Coronary artery (tissue), 2 donors: ENCODE data around the gene SLF2.

Experiments used
- DNase-seq: peaks from one replicate; pipeline ENCODE4 v3.0.0-alpha.2; 2017; ENCODE audit warnings: low spot score
- H3K27ac ChIP-seq, 2 donors: fragments of 200-600 bp; sonication (generic); one replicate each; pipeline ENCODE4 v1.5.1; 2016 to 2019
- H3K4me3 ChIP-seq: fragments of 200-600 bp; sonication (generic); 2 replicates; pipeline ENCODE4 v1.5.1; 2016; ENCODE audit warnings: mild to moderate bottlenecking, moderate library complexity
- TF ChIP-seq, protein P1 (sequence below): fragments of 200-600 bp; sonication (generic); IDR thresholded peaks from one replicate; pipeline ENCODE4 v1.5.1; 2019; ENCODE audit warnings: antibody characterized with exemption

Gene SLF2

DNA sequence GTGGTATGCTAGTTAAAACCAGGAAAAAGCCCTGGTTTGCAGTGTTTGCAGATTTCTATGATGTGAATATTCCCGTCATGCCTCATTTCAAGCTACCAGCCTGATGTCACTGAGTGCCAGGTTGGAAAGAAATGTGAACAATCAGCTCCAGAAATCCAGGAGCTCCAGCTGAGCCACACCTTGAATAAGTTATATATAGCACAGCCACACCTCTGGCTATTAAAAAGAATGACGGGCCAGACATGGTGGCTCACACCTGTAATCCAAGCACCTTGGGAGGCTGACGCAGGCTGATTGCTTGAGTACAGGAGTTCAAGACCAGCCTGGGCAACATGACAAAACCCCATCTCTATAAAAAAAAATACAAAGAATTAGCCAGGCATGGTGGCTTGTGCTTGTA lies 18.7 kb upstream of the SLF2 start:
- TF ChIP-seq, protein P1, sequence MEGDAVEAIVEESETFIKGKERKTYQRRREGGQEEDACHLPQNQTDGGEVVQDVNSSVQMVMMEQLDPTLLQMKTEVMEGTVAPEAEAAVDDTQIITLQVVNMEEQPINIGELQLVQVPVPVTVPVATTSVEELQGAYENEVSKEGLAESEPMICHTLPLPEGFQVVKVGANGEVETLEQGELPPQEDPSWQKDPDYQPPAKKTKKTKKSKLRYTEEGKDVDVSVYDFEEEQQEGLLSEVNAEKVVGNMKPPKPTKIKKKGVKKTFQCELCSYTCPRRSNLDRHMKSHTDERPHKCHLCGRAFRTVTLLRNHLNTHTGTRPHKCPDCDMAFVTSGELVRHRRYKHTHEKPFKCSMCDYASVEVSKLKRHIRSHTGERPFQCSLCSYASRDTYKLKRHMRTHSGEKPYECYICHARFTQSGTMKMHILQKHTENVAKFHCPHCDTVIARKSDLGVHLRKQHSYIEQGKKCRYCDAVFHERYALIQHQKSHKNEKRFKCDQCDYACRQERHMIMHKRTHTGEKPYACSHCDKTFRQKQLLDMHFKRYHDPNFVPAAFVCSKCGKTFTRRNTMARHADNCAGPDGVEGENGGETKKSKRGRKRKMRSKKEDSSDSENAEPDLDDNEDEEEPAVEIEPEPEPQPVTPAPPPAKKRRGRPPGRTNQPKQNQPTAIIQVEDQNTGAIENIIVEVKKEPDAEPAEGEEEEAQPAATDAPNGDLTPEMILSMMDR = no peak
- H3K4me3 ChIP-seq = no peak overlapping the region
- H3K27ac ChIP-seq = no peak overlapping the region
- DNase-seq = no peak

DNA sequence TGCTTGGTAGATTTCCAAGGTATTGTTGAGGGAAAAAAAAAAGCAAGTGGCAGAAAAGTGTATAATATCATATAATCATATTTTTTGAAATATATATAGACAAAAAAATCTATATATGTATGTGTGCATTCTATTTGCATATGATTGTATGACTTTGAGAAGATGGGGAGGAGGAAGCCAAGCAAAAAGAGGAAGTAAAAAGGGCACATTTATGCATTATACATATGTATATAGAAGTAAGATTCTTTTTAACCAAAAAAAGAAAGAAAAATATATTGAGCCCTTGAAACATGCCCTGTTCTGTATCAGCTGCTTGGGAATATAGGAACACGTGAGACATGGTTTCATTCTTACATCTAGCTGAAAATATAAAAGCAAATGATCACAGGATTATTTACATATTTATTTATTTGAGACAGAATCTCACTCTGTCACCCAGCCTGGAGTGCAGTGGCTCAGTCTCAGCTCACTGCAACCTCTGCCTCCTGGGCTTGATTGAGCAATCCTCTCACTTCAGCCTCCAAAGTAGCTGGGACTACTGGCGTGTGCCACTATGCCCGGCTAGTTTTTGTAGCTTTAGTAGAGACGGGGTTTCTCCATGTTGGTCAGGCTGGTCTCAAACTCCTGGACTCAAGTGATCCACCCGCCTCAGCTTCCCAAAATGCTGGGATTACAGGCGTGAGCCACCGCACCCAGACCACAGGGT lies 18.0 kb upstream of the SLF2 start:
- DNase-seq = no peak
- Histone ChIP-seq H3K4me3 (no peak overlapping the region), H3K27ac (no peak overlapping the region)
- TF ChIP-seq, protein P1 = no peak

DNA sequence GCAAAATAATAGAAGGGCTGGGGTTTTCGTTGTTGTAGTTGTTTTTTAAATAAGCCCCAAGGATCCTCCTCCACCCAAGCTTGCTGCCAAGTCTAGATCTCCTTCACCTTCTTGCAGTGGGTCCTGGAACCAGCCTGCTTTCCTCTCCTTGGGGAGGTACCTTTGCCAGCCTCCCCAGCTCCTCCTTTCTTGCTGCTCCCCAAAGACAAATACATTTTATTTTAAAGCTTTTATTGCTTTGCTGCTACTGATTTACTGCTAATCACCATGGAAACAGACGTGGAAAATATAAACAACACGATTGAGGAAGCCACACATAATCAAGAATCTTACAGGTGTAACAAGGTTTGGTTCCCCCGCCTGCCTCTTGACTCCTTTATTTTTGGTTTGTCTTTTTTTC lies 17.4 kb upstream of the SLF2 start:
- no peak overlapping the region for H3K27ac ChIP-seq
- TF ChIP-seq, protein P1 = no peak
- H3K4me3 ChIP-seq = no peak overlapping the region
- DNase-seq = no peak

DNA sequence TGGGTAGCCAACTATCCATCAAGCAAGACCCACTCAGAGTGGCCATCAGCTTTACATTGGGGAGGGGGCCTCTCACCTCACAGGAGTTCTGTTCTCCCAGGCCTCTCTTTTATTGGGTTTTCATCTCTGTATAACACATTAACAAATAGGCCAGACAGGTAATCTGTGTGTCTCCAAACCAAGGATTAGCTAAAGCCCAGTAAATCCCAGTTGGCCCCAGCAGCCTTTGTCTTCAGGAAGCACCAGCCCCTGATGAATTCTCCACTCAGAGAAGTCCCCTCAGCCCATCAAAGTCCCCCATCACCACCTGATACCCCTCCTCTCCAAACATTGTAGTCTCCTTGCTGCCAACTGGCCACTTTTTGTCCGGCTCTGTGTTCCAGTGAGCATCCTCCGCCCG lies 16.9 kb upstream of the SLF2 start:
- DNase-seq = no peak
- no peak overlapping the region for H3K27ac ChIP-seq
- TF ChIP-seq, protein P1 = no peak
- H3K4me3 ChIP-seq = no peak overlapping the region

DNA sequence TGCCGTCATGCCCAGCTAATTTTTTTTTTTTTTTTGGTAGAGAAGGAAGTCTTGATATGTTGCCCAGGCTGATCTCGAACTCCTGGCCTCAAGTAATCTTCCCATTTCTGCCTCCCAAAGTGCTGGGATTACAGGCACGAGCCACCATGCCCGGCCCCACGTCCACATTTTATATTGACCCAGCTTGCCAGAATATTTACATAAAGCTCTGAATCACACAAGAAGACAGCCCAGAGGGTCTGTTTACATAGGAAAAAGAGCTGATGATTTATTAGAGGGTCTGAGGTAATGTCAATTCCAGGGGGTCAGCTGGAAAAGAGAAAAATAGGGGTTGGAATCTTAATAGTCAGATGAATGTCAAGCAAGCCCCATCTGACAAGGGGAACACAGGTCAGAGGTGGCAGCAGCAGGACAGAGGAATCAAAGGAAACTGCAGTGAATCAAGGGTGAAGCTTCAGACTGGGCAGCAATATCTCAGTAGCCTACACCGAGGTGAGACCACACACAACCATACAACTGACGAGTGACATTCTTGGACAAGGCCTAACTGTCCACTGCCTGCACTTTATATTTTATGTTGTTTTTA lies 15.8 kb upstream of the SLF2 start:
- no peak overlapping the region for H3K27ac ChIP-seq
- H3K4me3 ChIP-seq = no peak overlapping the region
- DNase-seq = no peak
- TF ChIP-seq, protein P1 = no peak

DNA sequence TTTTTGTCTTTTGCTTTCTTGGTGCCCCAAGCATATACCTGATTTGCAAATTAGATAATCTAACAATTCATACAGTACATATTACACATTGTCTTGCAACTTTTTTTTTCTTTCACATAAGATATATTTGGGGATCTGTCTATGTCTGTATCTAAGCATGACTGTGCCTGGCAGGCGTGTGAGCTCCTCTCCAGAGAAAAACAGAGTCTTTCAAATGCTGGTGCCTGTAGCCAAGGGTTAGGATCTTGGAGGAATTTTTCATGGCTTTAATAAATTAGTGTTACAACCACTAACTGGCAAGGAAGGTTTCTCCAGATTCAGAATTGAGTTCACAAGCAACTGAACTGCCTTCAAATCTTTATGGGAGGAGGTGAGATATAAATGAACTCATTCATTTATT lies 14.8 kb upstream of the SLF2 start:
- TF ChIP-seq, protein P1 = no peak
- Histone ChIP-seq H3K27ac (no peak overlapping the region), H3K4me3 (no peak overlapping the region)
- no peak for DNase-seq

DNA sequence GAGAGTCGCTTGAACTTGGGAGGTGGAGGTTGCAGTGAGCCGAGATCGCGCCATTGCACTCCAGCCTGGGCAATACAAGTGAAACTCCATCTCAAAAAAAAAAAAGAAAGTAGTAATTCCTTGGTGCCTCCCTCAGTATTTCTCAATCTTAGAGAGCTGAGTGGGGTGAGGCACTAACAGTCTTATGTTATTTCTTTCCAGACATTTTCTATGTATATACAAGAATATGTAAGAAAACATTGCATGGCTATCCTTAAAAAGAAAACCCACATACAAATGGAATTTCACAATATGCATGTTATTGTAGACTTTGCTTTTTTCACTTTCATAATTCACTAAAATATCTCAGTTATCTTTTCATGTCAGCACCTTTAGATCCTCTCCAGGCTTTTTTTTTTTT lies 13.6 kb upstream of the SLF2 start:
- TF ChIP-seq, protein P1 = no peak
- H3K27ac ChIP-seq = no peak overlapping the region
- no peak for DNase-seq
- H3K4me3 ChIP-seq = no peak overlapping the region
